ENCODE data around the gene CD300A.

The CD300A gene

DNA sequence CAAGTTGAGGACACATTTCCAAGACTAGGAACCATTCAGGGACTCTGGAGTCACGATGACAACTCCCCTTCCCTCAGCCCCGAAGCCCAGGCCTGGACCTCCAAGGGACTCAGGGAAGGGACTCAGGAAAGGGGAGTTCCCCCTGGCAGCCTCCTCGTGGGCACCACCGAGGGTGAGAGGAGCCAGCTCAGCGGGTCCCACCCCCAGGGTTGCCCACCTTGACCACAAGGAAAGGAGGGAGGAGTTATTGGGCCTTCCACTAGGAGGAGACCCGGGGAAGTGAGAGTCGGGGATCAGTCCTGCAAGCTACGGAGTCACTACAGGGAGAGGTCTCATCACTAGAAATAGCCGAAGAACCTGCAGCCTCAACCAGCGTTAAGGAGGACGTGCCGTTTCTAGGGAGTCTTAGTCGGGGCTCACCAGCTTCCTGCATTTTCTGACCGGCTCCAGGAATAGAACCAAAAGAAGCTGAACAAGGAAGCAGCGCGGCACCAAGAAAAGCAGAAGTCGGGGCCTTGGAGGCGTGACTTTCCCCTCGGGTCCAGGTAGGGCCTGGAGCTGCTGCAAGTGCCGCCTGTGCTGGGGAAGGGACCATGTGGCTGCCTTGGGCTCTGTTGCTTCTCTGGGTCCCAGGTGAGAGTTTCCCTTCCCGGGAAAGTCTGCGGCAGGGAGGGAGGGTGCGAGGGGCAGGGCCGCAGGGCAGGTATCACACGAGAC, at the start of gene CD300A:
Gene CD300A, plus strand, starts transcription at position 524 of the 717 bp plus-strand sequence. Its CDS starts 70 bp downstream, at position 594.
- DNase-seq, result no peak

- no peak for DNase-seq
Measured at GRCh38 chr17:74417178-74418045, 49.0 kb upstream of the CD300A start.

DNA sequence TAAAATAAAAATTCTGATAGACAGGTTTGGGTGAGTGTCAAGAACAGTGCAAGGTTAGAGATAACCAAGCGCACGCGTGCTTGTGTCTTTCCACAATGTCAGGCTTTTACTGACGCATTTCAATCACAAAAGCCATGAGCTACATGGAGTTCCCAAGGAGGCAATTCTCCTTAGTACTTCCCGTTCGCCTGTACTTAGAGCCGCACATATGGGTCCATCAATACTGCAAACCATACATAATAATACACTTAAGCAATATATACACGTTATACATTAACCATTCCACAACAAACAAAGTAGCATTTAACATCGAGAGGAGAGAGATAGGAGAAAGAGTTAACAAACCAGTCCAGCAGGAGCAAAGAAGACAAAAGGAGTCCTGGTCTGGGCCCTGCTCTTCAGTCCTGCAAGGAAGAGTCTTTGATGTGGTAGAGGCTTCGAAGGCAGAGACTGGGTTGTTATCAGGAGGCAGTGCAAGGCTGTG, 46.5 kb upstream of the CD300A start:
- no peak for DNase-seq

GRCh38 chr17:74424117-74424516, 42.3 kb upstream of the CD300A start:
- no peak for DNase-seq

- DNase-seq, result no peak
Measured at GRCh38 chr17:74424657-74425056, 41.8 kb upstream of the CD300A start.

DNA sequence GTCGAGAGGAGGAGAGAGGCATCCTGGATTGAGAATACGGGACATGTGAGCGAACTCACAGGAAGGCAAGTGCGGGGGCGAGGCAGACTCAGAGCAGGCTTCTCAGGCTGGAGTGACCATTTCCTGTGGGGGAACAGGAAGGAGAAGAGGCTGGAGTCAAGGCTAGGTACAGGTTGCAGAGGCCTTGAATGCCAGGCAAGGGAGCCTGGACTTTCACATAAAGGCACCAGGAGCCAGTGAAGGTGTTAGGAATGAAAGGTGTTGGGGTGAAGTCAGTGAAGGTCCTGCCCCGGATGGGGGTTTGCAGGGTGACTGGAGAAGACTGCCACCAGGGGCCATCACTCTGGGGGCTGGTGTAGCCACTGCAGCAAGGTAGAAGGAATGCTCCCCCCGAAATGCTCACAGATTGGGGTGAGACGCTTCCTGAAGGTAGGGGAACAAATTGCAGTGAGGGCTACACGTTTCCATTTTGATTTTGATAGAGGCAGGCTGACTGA, 39.8 kb upstream of the CD300A start:
- DNase-seq, result no peak

DNA sequence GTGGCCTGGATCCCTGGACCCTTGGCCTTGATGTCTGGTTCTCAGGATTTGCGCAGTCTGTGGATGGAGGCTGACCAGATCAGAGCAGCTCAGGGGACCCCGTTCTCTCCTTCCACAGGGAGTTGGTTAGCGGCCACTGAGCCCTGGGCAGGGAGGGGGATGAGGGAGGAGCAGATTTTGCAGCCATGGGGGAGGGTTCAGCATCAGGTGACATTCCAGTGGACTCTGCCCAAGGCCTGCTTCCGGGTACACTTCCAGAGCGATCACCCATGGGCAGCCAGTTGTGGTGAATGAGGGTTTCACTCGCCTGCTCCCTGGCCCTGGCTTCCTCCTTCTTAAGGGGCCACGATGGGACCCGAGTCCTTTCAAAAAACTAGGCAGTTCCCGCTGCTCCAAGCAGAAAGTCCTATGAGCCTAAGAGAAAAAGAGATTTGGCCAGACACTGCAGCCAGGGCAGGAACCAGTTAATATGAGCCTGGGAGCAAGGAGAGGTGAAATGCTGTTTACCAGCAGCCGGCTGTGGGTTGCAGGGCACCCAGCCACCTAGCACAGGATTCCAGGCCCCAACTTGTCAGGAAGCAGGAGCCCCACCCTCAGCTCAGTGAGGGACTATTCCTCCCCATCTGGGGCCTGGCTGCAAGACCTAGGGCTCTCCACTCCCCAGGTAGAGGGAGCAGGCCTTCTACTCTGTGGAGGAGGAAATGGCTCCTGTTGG, 39.2 kb upstream of the CD300A start:
- no peak for DNase-seq

DNA sequence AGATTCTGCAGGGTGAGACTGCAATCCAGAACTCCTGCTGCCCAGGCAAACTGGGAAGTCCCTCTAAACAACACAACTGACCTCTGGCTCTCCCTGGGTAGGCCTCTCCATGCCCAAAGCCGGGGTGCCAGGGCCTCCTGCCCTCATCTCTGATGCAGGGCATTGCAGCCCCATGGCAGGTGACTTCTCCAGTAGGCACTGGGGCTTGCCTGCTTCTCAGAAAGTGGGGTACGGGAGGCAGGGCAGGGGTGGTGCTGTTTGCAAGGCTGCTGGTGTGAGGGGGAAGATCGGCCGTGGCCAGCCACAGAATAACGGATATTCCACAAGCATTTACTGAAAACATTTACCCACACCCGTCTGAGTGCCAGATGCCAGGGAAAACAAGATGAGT, 38.7 kb upstream of the CD300A start:
- DNase-seq, result no peak

- no peak for DNase-seq
Measured at GRCh38 chr17:74429604-74430384, 36.6 kb upstream of the CD300A start.

DNA sequence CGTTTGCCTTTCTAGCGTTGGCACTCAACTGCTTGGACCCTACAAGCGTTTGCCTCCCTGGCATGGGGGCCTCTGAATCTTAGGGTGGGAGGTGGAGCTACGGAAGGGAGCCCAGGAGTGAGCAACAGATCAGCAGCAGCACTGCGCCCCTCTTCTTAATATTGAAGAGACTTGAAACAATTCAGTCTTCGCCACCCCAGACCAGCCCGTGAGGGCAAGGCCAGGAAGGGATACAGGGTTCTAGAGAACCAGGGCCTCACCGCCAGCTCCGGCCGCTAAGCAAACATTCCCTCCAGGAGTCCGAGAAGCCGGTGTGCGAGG, 36.1 kb upstream of the CD300A start:
- no peak for DNase-seq

DNA sequence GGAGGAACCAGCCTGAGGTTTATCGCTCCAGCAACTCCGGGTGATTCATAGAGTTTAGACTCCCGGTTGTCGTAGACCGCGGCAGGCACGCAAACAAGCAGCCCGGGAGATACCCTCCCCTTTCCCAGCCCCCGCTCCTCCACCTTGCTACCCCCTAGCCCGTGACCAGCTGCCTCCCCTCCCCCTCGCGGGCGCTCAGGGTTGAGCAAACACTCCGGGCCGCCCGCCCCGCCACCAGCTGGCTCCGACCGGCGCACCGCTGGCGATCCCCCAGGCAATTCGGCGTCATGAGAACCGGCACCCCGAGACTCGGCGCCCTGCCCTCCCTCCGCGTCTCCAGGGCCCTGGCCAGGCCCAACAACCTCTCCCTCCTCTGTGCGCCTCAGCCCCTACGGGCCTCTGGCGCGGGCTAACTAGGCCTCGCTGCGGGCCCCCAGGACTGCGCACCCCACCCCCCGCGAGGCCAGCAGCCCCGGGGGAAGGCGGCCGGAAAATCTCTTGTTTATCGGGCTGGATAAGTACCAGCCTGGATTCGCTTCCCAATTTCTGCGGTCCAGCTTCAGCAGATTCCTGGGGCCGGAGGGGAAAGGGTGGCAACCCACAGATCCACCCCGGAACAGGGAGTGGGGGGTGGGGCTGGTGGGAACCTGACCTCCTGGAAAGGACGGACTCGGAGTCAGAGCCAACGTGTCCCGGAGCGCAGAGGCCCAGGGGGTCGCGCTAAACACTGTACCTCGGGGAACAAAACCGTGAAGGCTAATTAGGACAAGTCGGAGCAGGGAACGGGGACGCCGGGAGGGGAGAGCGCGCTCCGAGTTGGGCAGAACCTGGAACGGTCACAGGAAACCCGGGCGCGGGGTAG, 35.5 kb upstream of the CD300A start:
- DNase-seq, result peak; percentile 10

- peak; percentile 29 for DNase-seq
Measured at GRCh38 chr17:74431568-74432423, 34.6 kb upstream of the CD300A start, which contains the start of gene GPRC5C. Gene GPRC5C, plus strand, starts transcription at chr17:74432088. Its CDS starts 7,689 bp downstream, at chr17:74439777.

- DNase-seq, result no peak
Measured at GRCh38 chr17:74432424-74432690, 34.1 kb upstream of the CD300A start.

GRCh38 chr17:74432766-74433391, 33.6 kb upstream of the CD300A start:
- no peak for DNase-seq

DNA sequence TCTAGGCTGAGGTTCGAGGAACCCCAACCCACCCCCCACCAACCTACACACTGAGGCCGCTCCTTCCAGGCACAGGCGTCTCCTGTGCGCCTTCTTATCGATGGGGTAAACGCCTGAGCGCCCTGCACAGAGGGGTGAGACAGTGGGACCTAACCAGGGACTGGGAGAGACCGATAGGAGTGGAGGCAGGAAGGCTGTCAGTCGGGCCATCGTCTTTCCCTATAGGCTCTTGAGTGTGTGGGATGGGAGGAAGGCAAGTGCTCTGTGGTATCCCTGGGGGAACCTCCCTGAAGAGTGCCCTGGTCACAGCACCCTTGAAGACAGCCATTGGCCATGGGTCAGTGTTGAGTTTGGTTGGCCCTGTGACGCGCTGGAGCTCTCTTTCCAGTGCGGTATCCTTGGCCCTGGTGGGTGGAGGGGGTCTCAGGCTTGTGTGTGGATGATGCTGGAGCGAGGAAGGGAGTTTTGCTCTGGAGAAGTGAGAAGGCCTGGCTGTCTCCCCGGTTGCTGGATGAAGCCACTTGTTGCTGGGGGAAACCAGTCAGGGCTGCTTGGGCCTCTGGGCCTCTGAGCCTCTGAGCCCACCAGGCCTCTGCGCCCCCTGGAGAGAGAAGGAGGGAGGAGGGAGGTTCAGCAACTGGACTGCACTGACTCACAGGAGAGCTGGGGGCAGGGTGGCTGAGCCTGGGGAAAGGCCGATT, 32.9 kb upstream of the CD300A start:
- DNase-seq, result no peak

DNA sequence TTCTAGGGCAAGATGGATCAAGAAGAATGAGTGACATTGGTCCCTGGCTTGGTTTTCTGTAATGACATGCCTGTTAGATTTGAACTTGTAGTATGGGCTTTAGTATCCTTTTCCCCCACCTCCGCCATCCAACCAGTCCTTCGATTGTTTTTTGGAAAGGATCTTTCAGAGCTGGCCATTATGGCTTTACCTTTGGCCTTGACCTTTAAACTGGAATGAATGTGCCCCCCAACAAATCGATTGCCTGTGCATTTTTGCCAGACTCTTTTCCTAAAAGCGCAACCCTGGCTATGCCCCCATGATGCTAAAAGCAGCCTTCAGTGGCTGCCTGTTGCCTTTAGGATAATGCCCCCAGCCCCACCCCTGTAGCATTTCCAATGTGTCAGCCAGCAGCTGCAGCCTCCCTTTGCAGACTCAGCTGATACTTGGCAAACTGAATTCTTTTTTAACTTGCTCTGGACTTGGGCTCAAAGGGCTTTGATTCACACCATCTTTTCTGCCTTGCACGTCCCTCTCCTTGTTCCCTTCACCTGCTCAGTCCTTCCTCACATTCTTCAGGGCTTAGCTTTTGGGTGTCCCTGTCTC, 30.6 kb upstream of the CD300A start:
- no peak for DNase-seq

- no peak for DNase-seq
Measured at GRCh38 chr17:74437702-74438101, 28.7 kb upstream of the CD300A start.

DNA sequence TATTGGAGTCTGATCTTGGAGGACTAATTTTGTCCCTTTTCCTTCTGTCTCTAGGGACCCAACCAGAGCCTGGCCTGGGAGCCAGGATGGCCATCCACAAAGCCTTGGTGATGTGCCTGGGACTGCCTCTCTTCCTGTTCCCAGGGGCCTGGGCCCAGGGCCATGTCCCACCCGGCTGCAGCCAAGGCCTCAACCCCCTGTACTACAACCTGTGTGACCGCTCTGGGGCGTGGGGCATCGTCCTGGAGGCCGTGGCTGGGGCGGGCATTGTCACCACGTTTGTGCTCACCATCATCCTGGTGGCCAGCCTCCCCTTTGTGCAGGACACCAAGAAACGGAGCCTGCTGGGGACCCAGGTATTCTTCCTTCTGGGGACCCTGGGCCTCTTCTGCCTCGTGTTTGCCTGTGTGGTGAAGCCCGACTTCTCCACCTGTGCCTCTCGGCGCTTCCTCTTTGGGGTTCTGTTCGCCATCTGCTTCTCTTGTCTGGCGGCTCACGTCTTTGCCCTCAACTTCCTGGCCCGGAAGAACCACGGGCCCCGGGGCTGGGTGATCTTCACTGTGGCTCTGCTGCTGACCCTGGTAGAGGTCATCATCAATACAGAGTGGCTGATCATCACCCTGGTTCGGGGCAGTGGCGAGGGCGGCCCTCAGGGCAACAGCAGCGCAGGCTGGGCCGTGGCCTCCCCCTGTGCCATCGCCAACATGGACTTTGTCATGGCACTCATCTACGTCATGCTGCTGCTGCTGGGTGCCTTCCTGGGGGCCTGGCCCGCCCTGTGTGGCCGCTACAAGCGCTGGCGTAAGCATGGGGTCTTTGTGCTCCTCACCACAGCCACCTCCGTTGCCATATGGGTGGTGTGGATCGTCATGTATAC, 26.5 kb upstream of the CD300A start:
- no peak for DNase-seq

Measured in NCI-H1436 treated with DMSO at 0.1 percent for 48 hours (cell line).